Erythroblast (primary cell): ENCODE data around the gene ASIC5.

ENCODE experiments used
- DNase-seq, 2 experiments: peaks; one replicate each; lab custom pipeline; 2025; lab: John Stamatoyannopoulos, UW
- GATA1 ChIP-seq: IDR thresholded peaks from 2 replicates; pipeline ENCODE4 v1.6.1; 2011; ENCODE audit warnings: low read depth, mild to moderate bottlenecking, control low read depth, low read length, moderate library complexity
- POLR2A ChIP-seq: IDR thresholded peaks from 2 replicates; pipeline ENCODE4 v1.6.1; 2011; ENCODE audit warnings: mild to moderate bottlenecking, low read length

ASIC5 gene

GRCh38 chr4:155780775-155781174 lies 85.3 kb downstream of the ASIC5 start:
- DNase-seq: no peak
- TF ChIP-seq GATA1 (no peak), POLR2A (no peak)
